Fibroblast of gingiva (primary cell): ENCODE data around the gene JMJD4.

Experiments used
- DNase-seq: peaks from one replicate; pipeline ENCODE4 v3.0.0-alpha.2; 2011; ENCODE audit warnings: low read depth

JMJD4 gene

GRCh38 chr1:227749916-227750710 is 15.0 kb upstream of the JMJD4 start:
- DNase-seq: no peak

GRCh38 chr1:227749225-227749624 is 14.1 kb upstream of the JMJD4 start:
- DNase-seq: no peak

- no peak for DNase-seq
Measured at GRCh38 chr1:227748496-227749182, 13.5 kb upstream of the JMJD4 start.

GRCh38 chr1:227747948-227748495 is 12.9 kb upstream of the JMJD4 start:
- no peak for DNase-seq

- no peak for DNase-seq
Measured at GRCh38 chr1:227747382-227747781, 12.3 kb upstream of the JMJD4 start.

GRCh38 chr1:227746676-227747075 is 11.6 kb upstream of the JMJD4 start:
- no peak for DNase-seq

GRCh38 chr1:227745568-227746265 is 10.6 kb upstream of the JMJD4 start:
- DNase-seq: no peak

- no peak for DNase-seq
Measured at GRCh38 chr1:227744668-227745067, 9.6 kb upstream of the JMJD4 start.

GRCh38 chr1:227742738-227743715 is 7.9 kb upstream of the JMJD4 start:
- no peak for DNase-seq

- DNase-seq: no peak
Measured at GRCh38 chr1:227741166-227741870, 6.2 kb upstream of the JMJD4 start.

- DNase-seq: no peak
Measured at GRCh38 chr1:227740401-227740960, 5.4 kb upstream of the JMJD4 start.

GRCh38 chr1:227739636-227740035 is 4.5 kb upstream of the JMJD4 start:
- no peak for DNase-seq

GRCh38 chr1:227738820-227739219 is 3.7 kb upstream of the JMJD4 start:
- no peak for DNase-seq

- no peak for DNase-seq
Measured at GRCh38 chr1:227736814-227737432, 1.8 kb upstream of the JMJD4 start.

GRCh38 chr1:227735539-227736285 is 610 bp upstream of the JMJD4 start:
- no peak for DNase-seq

GRCh38 chr1:227734546-227734855 is 601 bp downstream of the JMJD4 start:
- DNase-seq: no peak

- no peak for DNase-seq
Measured at GRCh38 chr1:227733751-227734545, 1.2 kb downstream of the JMJD4 start.

- no peak for DNase-seq
Measured at GRCh38 chr1:227733309-227733705, 1.8 kb downstream of the JMJD4 start.
